HCT116 (cell line): ENCODE results near the gene PRPF40A. TPM values are rescaled to one million over a fixed set of nuclear protein-coding genes. Genes with fewer than 3 reads are reported as not detected.

Source experiments
- ATAC-seq: fragments of 200-7000 bp; cut with Tn5 transposase; 2 replicates; pipeline ENCODE4 v1.9.1; 2020; ENCODE audit warnings: mild to moderate bottlenecking, moderate library complexity
- BruUV-seq: library from RNA; stranded (reverse); fragments of 400-500 nt; replicated peaks from 2 replicates; lab custom pipeline; 2021; lab: Mats Ljungman, UMichigan
- CTCF ChIA-PET: fragments of 300-600 bp; sonication (Branson Sonifier 250); formaldehyde crosslinking; loops from one replicate; lab custom pipeline; 2021; ENCODE audit warnings: antibody characterized with exemption; lab: Charles Lee
- POLR2A ChIA-PET: fragments of 300-600, 350-600 bp; sonication (Branson Sonifier 250); formaldehyde crosslinking; loops from one replicate; lab custom pipeline; 2021; ENCODE audit warnings: antibody characterized with exemption; lab: Charles Lee
- RAD21 ChIA-PET, 2 experiments: fragments of 300-600 bp; sonication (Branson Sonifier 250); formaldehyde crosslinking; loops; one replicate each; lab custom pipeline; 2023; ENCODE audit warnings: low total read pairs in 2 of 2; ENCODE audit not compliant: uncharacterized antibody in 2 of 2, unreplicated experiment in 2 of 2, low non-redundant PET in 1 of 2; lab: Charles Lee
- DNase-seq: peaks from one replicate; pipeline ENCODE4 v3.0.0-alpha.2; 2010; ENCODE audit warnings: low read depth, low spot score
- H2AFZ ChIP-seq: fragments of 200-600 bp; shearing (Covaris generic), sonication (generic); 2 replicates; pipeline ENCODE4 v1.6.1; 2017; ENCODE audit warnings: low read depth, mixed run types, mixed read lengths, antibody characterized with exemption, low read length; ENCODE audit not compliant: poor library complexity, severe bottlenecking
- H3K27ac ChIP-seq: 2 replicates; pipeline ENCODE4 v1.5.1; 2012; ENCODE audit warnings: low read depth, low read length
- H3K27me3 ChIP-seq: fragments of 200-600 bp; sonication (generic); 2 replicates; pipeline ENCODE4 v1.6.1; 2016; ENCODE audit warnings: mixed run types, low read length, mixed read lengths; ENCODE audit not compliant: insufficient read depth
- H3K36me3 ChIP-seq, 2 experiments: fragments of 200-500 bp in 1 of 2; fragments of 200-600 bp in 1 of 2; sonication (Bioruptor generic) in 1 of 2; sonication (generic) in 1 of 2; 2 replicates each; pipeline versions ENCODE4 v1.5.1 to v1.6.1; 2014 to 2016; ENCODE audit warnings: low read length in 2 of 2, inconsistent platforms in 1 of 2, mixed read lengths in 1 of 2, mixed run types in 1 of 2; ENCODE audit not compliant: insufficient read depth in 2 of 2, control insufficient read depth in 1 of 2
- H3K4me1 ChIP-seq, 2 experiments: fragments of 200-600 bp in 1 of 2; sonication (generic) in 1 of 2; 2 replicates each; pipeline versions ENCODE4 v1.5.1 to v1.6.1; 2012 to 2017; ENCODE audit warnings: low read length in 2 of 2, inconsistent platforms in 1 of 2, mild to moderate bottlenecking in 1 of 2, mixed read lengths in 1 of 2, mixed run types in 1 of 2, moderate library complexity in 1 of 2; ENCODE audit not compliant: insufficient read depth in 2 of 2, control insufficient read depth in 1 of 2
- H3K4me2 ChIP-seq: fragments of 200-600 bp; sonication (generic); 2 replicates; pipeline ENCODE4 v1.6.1; 2017; ENCODE audit warnings: mixed run types, low read length, mixed read lengths
- H3K4me3 ChIP-seq, 2 experiments: fragments of 200-600 bp in 1 of 2; sonication (generic) in 1 of 2; replicated peaks in 1 of 2; 2 replicates each; pipeline ENCODE4 v1.5.1; 2011 to 2016; ENCODE audit warnings: low read length in 2 of 2, control low read depth in 1 of 2, low read depth in 1 of 2, mild to moderate bottlenecking in 1 of 2, mixed read lengths in 1 of 2, mixed run types in 1 of 2
- H3K79me2 ChIP-seq: fragments of 200-600 bp; sonication (generic); 2 replicates; pipeline ENCODE4 v1.6.1; 2017; ENCODE audit warnings: mild to moderate bottlenecking, mixed run types, low read length, moderate library complexity, mixed read lengths; ENCODE audit not compliant: insufficient read depth
- H3K9ac ChIP-seq: fragments of 200-600 bp; sonication (generic); 2 replicates; pipeline ENCODE4 v1.6.1; 2016; ENCODE audit warnings: low read length, mixed read lengths
- H3K9me2 ChIP-seq: fragments of 200-600 bp; sonication (generic), shearing (Covaris generic); 2 replicates; pipeline ENCODE4 v1.6.1; 2017; ENCODE audit warnings: mixed run types, mild to moderate bottlenecking, moderate library complexity; ENCODE audit not compliant: insufficient read depth
- H3K9me3 ChIP-seq, 2 experiments: fragments of 200-500 bp in 1 of 2; fragments of 200-600 bp in 1 of 2; sonication (Bioruptor generic) in 1 of 2; sonication (generic) in 1 of 2; 2 replicates each; pipeline ENCODE4 v1.6.1; 2014 to 2017; ENCODE audit warnings: low read length in 2 of 2, mixed read lengths in 2 of 2, inconsistent platforms in 1 of 2, low read depth in 1 of 2, mild to moderate bottlenecking in 1 of 2, mixed run types in 1 of 2, moderate library complexity in 1 of 2; ENCODE audit not compliant: control insufficient read depth in 1 of 2, insufficient read depth in 1 of 2
- H4K20me1 ChIP-seq: fragments of 200-600 bp; sonication (generic), shearing (Covaris generic); 2 replicates; pipeline ENCODE4 v1.6.1; 2017; ENCODE audit warnings: mixed run types, mild to moderate bottlenecking, moderate library complexity; ENCODE audit not compliant: insufficient read depth
- ATF3 ChIP-seq: IDR thresholded peaks from 2 replicates; pipeline ENCODE4 v1.6.1; 2012
- CBX3 ChIP-seq: IDR thresholded peaks from 2 replicates; pipeline ENCODE4 v1.6.1; 2012; ENCODE audit warnings: low read depth
- CTCF ChIP-seq, 3 experiments: fragments of 200-600 bp in 1 of 3; sonication (generic) in 1 of 3; IDR thresholded peaks in 2 of 3; conservative IDR thresholded peaks in 1 of 3; 2 replicates each; pipeline ENCODE4 v1.5.1; 2012 to 2017; ENCODE audit warnings: low read depth in 2 of 3, low read length in 2 of 3, antibody characterized with exemption in 1 of 3, borderline replicate concordance in 1 of 3, control low read depth in 1 of 3, mild to moderate bottlenecking in 1 of 3, mixed read lengths in 1 of 3, mixed run types in 1 of 3, moderate library complexity in 1 of 3; ENCODE audit not compliant: insufficient read depth in 1 of 3
- JUND ChIP-seq: IDR thresholded peaks from 2 replicates; pipeline ENCODE4 v1.6.1; 2012
- RAD21 ChIP-seq: IDR thresholded peaks from 2 replicates; pipeline ENCODE4 v1.6.1; 2012; ENCODE audit warnings: low read depth, mild to moderate bottlenecking
- SIN3A ChIP-seq: IDR thresholded peaks from 2 replicates; pipeline ENCODE4 v1.6.1; 2012; ENCODE audit warnings: low read depth
- intact Hi-C: fragments of 100-400 bp; cut with micrococcal nuclease; formaldehyde crosslinking; loops from 2 replicates; pipeline ENCODE4 v1.10.0; 2022
- total RNA-seq: library from RNA; stranded (reverse); gene quantifications from one replicate; pipeline ENCODE4 v1.2.1, GENCODE V29; 2021; ENCODE audit not compliant: unreplicated experiment

PRPF40A gene
- total RNA-seq, 1 experiment from 2014 or later = 171 TPM

- Histone ChIP-seq H3K27ac (no peak overlapping the region), H2AFZ (no peak overlapping the region), H3K4me2 (no peak overlapping the region), H3K4me1 (peaks cover 0 to 6% of the 10 kb centered on the region in 2 experiments; a peak in 1 of 4 replicates), H3K9ac (no peak overlapping the region), H3K9me3 (no peaks in the 10 kb centered on the region), H4K20me1 (no peaks in the 10 kb centered on the region), H3K79me2 (no peaks in the 10 kb centered on the region; the same call in 1 of the 2 replicates), H3K9me2 (no peaks in the 10 kb centered on the region), H3K36me3 (no peaks in the 10 kb centered on the region; a peak in 1 of 4 replicates), H3K27me3 (no peaks in the 10 kb centered on the region), H3K4me3 (no peak overlapping the region)
- peak; percentile 87 for ATAC-seq
- POLR2A ChIA-PET = no interaction called here
- TF ChIP-seq CBX3 (no peak), SIN3A (no peak), ATF3 (no peak), JUND (no peak), RAD21 (peak; percentile 53), CTCF (IDR thresholded peaks at IDR 0.05 in 2 of 3, conservative IDR thresholded peaks at IDR 0.05 in 1 of 3; ENCODE audit: borderline replicate concordance in 1 of 3, insufficient read depth in 1 of 3, low read depth in 2 of 3, low read length in 2 of 3) (peak; percentile 30 to 64 (median 48); a peak in 5 of 6 replicates)
- peak; percentile 8 for DNase-seq
- intact Hi-C loops = loop anchor here (5.0 kb wide), 3 partner anchors 706 to 774 kb away; partner anchors contain the start of gene RPRM
- BruUV-seq = no TSS peak
- CTCF ChIA-PET = interaction anchor here (1.0 to 1.7 kb wide), 8 partner anchors 9 to 777 kb away, joined by 3 to 5 read pairs (median 3); partner anchors contain the start of gene PRPF40A
- RAD21 ChIA-PET = interaction anchor here in 1 of 2 experiments (0.6 kb wide), 1 partner anchor 1200 kb away, joined by 3 read pairs; no protein-coding TSS in a partner anchor
Measured at GRCh38 chr2:152743002-152743401, 25.7 kb upstream of the PRPF40A start.
